HG03135 (cell line): ENCODE results near the gene OGFR.

Experiments used
- ATAC-seq: cut with Tn5 transposase; IDR thresholded peaks from one replicate; pipeline ENCODE4 v1.9.1; 2021; ENCODE audit warnings: mild to moderate bottlenecking, moderate library complexity; ENCODE audit not compliant: unreplicated experiment

The OGFR gene

GRCh38 chr20:62804627-62805154, at the start of gene OGFR:
Gene OGFR, plus strand, starts transcription at chr20:62804835. Its CDS starts 25 bp downstream, at chr20:62804860.
- ATAC-seq: no peak

DNA sequence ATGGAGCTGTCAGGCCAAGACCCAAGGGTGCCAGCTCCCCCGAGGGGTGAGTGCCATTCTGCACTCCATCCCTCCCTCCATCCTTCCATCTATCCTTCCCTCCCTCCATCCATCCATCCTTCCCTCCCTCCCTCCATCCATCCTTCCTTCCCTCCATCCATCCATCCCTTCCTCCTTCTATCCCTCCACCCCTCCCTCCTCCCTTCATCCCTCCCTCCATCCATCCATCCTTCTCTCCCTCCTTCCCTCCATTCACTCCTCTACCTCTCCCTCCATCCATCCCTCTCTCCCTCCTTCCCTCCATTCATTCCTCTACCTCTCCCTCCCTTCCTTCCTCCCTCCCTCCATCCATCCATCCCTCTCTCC, 49.7 kb upstream of the OGFR start:
- no peak for ATAC-seq

DNA sequence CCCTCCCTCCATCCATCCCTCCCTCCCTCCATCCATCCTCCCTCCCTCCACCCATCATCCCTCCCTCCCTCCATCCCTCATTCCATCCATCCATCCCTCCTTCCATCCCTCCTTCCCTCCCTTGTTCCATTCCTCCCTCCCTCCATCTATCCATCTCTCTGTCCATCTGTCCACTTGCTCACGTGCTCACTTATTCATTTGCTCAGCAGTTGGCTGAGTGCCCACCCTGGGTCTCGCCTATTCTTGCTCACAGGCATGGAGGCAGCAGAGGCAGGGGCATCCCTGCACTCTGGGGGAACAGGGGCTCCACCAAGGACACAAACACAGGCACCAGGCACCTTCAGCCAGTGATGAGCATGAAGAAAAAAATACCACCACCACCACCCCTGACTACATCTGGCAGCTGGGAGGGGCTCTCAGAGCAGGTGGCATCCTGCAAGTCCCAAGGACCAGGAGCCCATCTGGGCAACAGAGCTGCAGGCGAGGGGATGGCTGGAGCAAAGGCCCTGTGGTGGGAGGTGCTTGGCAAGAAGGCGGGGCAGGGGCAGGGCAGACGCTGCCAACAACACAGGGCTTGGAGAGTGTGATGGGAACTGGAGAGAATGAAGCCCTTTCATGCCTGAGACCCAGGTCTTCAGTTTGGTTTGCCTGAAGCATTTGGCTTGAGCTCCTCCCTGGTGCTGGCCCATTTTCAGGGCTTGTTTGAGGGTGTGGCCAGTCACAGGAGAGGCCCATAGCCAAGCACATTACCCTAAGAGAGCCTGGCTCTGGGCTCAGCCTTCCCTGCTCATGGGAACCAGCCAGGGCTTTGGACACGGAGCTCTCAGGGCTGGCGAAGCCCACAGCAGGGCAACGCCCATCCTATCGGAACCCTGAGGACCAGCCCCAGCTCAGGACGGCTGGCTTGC, 48.6 kb upstream of the OGFR start:
- ATAC-seq: no peak

- ATAC-seq: no peak
These were observed 46.3 kb upstream of the OGFR start for GRCh38 chr20:62758226-62758912.

DNA sequence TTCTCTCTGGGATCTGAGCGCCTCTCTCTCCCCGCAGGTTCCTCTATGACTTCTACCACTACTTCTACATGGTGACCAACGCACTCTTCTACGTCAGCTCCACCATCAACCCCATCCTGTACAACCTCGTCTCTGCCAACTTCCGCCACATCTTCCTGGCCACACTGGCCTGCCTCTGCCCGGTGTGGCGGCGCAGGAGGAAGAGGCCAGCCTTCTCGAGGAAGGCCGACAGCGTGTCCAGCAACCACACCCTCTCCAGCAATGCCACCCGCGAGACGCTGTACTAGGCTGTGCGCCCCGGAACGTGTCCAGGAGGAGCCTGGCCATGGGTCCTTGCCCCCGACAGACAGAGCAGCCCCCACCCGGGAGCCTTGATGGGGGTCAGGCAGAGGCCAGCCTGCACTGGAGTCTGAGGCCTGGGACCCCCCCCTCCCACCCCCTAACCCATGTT, 44.6 kb upstream of the OGFR start:
- no peak for ATAC-seq

GRCh38 chr20:62760471-62760855, 44.2 kb upstream of the OGFR start:
- no peak for ATAC-seq

DNA sequence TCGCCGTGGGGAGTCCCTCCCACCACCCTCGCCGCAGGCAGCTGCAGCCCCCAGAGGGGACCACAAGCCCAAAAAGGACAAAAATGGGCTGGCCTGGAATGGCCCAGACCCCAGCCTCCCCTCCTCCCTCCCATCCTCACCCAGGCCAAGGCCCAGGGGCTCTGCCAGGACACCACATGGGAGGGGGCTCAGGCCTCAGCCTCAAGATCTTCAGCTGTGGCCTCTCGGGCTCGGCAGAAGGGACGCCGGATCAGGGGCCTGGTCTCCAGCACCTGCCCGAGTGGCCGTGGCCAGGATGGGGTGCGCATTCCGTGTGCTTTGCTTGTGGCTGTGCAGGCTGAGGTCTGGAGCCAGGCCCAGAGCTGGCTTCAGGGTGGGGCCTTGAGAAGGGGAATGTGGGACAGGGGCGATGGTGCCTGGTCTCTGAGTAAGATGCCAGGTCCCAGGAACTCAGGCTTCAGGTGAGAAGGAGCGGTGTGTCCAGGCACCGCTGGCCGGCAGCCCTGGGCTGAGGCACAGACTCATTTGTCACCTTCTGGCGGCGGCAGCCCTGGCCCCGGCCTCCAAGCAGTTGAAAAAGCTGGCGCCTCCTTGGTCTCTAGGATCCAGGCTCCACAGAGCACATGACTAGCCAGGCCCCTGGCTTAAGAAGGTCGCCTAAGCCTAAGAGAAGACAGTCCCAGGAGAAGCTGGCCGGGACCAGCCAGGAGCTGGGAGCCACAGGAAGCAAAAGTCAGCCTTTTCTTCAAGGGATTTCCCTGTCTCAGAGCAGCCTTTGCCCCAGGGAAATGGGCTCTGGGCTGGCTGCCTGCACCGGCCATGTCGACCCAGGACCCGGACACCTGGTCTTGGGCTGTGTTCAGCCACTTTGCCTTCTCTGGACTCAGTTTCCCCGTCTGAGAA, 43.5 kb upstream of the OGFR start:
- no peak for ATAC-seq

DNA sequence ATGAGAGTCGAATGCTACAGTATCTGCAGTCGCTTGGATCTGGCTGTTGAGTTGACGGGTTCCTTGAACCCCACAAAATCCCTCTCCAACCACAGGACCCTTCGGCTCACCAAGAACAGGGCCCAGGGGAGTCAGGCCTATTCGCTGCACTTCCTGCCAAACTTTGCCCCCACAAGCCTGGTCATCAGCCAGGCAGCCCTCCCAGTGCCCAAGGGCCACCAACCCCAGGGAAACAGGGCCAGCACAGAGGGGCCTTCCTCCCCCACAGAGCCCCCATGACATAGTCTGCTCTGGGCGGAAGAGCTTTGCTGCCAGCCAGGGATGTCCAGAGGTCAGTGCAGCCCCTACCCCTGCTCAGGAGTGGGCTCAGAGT, 42.9 kb upstream of the OGFR start:
- ATAC-seq: no peak

DNA sequence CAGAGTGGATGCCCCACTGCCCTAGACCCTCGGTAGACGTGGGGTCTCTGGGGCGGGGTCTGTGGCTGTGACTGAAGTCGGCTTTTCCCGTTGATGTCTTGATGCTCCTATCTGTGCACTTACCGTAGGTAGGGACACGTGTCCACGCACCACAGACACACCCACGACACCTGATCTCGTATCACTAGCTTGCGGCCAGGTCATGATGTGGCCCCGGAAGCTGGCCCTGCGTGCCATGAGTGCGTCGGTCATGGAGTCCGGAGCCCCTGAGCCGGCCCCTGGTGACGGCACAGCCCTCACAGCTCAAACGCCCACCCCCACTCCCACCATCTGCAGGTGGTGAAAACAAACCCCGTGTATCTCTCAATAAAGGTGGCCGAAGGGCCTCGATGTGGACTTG, 42.3 kb upstream of the OGFR start:
- ATAC-seq: no peak

DNA sequence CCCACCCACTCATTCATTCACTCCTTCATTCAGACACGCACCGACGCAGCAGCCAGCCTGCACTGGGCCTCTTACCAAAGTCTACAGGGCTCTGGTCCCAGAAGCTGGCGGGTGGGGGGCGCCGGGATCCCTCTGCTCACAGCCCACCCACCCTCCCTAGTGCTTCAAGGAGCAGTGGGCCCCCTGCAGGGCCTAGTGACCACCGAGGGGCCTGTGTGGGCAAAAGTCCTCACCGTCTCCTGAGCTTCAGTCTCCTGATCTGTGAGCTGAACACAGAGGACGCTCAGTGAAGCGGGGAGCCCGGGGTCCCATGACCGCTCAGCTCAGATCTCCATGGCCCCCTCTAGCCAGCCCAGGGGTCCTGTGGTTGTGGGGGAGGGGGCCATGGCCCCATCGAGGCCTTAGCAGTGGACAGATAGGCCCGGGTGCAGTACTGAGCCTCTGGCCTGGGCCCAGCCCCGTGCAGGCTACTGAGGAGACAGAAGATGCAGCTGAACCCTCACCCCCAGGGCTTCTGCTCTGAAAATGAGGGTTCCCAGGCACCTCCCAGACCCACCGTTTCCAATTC, 41.8 kb upstream of the OGFR start:
- no peak for ATAC-seq

DNA sequence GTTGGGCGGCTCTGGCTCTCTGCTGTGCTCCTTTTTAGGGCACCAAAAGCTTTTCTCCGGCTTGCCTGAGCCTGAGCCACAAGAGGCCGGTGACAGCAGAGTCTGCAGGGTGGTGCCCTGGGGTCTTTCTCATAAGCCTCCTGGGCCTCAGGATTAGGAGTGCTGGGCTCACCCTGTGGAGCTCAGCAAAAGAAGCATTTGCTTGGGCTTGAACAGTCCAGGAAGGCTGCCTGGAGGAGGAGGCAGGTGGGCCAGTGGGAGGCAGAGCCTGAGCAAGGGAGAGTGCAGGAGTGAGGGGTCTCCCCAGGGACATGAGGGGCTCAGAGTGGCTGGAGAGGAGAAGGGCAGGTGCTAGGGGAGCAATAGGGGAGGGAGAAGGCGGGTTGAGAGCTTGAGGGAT, 41.2 kb upstream of the OGFR start:
- no peak for ATAC-seq

DNA sequence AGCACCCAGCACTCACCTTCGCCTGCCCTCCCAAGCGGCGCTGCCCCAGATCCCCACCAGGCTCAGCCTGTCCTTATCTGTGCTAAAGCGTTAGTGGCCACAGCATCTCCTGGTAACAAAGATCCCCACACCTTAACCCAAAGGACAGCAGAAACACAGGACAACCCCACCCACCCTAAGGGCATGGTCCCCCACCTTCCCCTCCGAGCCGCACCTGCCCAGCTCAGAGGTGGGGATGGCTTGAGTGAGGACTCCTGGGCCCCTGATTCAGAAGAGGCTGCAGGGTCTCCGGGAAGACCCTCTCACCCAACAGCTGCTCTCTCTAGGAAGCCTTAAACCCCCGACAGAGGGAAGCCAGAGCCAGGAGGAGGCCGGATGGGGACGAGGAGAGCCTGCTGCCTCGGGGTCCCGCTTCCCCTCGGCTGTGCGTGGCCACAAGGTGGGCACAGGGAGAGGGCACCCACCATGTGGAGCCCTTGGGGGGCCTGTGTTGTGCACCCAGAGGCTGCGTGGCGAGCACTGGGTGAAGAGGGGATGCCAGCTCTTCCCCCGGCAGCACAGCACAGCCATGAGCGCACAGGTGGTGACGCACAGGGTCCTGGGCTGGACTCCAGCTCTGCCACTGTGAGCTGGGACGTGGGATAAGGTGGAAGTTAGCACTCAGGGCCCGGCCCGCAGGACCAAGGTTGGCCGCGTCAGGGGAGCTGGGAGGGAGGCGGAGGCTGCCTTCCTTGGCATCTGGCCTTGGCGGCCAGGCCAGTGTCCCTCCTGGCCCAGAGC, 40.3 kb upstream of the OGFR start:
- ATAC-seq: no peak

DNA sequence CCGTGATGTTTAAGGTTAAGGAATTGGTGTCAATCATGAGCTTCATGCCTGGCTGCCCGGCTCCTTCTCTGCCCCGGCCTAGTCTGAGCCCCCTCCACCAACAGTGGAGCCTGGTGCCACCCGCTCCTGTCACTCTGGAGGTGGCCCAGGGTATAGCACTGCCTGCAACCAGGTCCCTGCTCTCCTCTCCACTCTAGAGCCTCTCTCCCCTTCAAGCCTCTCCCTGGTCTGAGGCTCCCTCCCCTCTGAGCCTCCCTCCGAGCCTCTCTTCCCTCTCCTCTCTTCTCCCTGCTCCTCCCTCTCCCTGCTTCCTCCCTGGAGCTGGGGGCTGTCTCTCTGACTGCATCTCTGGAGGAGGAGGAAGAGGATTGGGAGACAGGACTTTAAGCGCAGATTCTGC, 39.6 kb upstream of the OGFR start:
- ATAC-seq: no peak

DNA sequence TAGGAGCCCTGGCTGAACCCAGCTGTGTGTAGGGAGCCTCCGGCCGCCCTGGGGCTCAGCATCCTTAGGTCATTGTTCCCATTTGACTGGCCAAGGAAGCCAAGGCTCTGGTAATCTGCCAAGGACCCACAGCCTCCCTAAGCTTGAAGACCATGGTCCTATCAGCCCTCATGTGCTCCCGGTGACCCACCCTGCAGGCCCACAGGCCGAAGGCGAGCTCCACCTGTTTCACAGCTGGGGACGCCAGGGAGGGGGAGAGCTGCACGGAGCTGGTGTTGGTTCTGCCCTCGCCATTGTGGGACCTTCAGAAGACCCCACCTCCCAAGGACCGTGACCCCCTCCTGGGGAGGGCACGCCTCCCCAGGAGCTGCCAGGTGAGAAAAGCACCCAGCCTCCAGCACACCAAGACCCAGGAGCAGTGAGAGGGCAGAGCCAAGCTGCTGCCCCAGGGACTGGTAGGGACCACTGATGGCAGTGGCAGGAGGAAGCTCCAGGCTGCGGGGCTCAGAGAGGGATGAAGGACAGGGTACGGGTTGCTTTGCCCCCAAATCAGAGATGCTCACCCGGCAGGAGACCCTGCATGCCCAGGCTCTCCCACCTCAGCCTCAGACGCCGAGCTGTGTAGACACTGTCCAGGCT, 39.1 kb upstream of the OGFR start:
- ATAC-seq: no peak

DNA sequence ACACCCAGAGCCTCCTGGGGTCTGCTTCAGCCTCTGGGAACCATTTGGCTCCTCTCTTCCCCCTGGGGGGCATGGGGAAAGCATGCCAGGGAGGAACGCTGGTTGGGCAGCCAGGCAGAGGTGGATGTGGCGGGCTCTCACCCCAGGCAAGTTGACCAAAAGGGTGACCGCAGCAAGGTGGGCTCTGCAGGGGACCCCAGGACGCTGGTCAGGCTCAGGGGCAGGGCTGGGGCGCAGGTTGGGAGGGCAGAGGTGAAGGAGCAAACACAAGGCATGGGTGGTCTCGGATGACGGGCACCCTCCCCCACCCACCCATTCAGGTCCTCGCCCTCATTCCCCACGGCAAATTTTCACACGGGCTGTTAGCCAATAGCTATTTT, 38.6 kb upstream of the OGFR start:
- no peak for ATAC-seq

GRCh38 chr20:62766716-62767115, 37.9 kb upstream of the OGFR start:
- no peak for ATAC-seq

DNA sequence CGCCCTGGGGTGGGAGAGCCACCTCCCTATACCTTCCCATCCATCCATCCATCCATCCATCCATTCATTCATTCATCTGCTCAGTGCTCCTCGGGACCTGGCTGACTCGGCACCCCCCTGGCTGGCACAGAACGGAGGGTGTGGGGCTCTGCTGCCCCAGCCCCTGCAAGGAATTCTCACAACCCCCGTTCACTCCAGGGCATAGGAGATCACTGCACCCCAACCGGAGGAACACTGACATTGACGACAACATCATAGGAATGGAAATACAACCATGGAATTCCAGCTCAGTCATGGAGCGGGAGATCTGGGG, 36.4 kb upstream of the OGFR start:
- no peak for ATAC-seq

- ATAC-seq: no peak
These were observed 35.9 kb upstream of the OGFR start for GRCh38 chr20:62768551-62769287.
